ENCODE results near the gene COL23A1.
A peak's percentile ranks its signal among the peaks of the same experiment; 100 is the strongest.

COL23A1 gene

GRCh38 chr5:178587763-178588611, 2.2 kb downstream of the COL23A1 start:
- no peak for DNase-seq

GRCh38 chr5:178586396-178586795, 3.8 kb downstream of the COL23A1 start:
- DNase-seq: no peak

GRCh38 chr5:178585421-178585820, 4.8 kb downstream of the COL23A1 start:
- DNase-seq: peak; percentile 23

- DNase-seq: no peak
Observed at GRCh38 chr5:178583279-178583678, 6.9 kb downstream of the COL23A1 start.

- no peak for DNase-seq
Observed at GRCh38 chr5:178582291-178582690, 7.9 kb downstream of the COL23A1 start.

- no peak for DNase-seq
Observed at GRCh38 chr5:178581621-178582020, 8.6 kb downstream of the COL23A1 start.

- no peak for DNase-seq
Observed at GRCh38 chr5:178580271-178580955, 9.8 kb downstream of the COL23A1 start.

GRCh38 chr5:178577944-178578343, 12.2 kb downstream of the COL23A1 start:
- no peak for DNase-seq

- no peak for DNase-seq
Observed at GRCh38 chr5:178577376-178577839, 12.8 kb downstream of the COL23A1 start.

GRCh38 chr5:178576591-178577351, 13.4 kb downstream of the COL23A1 start:
- no peak for DNase-seq

- no peak for DNase-seq
Observed at GRCh38 chr5:178573216-178573615, 17.0 kb downstream of the COL23A1 start.

GRCh38 chr5:178572617-178573016, 17.6 kb downstream of the COL23A1 start:
- DNase-seq: no peak

GRCh38 chr5:178569485-178569884, 20.7 kb downstream of the COL23A1 start:
- no peak for DNase-seq

- DNase-seq: no peak
Observed at GRCh38 chr5:178564811-178565550, 25.2 kb downstream of the COL23A1 start.

- DNase-seq: no peak
Observed at GRCh38 chr5:178564397-178564796, 25.8 kb downstream of the COL23A1 start.

- no peak for DNase-seq
Observed at GRCh38 chr5:178563621-178564020, 26.6 kb downstream of the COL23A1 start.

GRCh38 chr5:178561746-178562264, 28.4 kb downstream of the COL23A1 start:
- DNase-seq: no peak

- DNase-seq: no peak
Observed at GRCh38 chr5:178560911-178561310, 29.3 kb downstream of the COL23A1 start.

- DNase-seq: no peak
Observed at GRCh38 chr5:178557416-178557815, 32.8 kb downstream of the COL23A1 start.

- DNase-seq: no peak
Observed at GRCh38 chr5:178555771-178556211, 34.4 kb downstream of the COL23A1 start.

GRCh38 chr5:178555005-178555404, 35.2 kb downstream of the COL23A1 start:
- no peak for DNase-seq

GRCh38 chr5:178554311-178554710, 35.9 kb downstream of the COL23A1 start:
- no peak for DNase-seq
